GM13976 (cell line): ENCODE data around the gene ITPK1.

Experiments
- DNase-seq: peaks from one replicate; pipeline ENCODE4 v3.0.0; 2012; ENCODE audit warnings: low spot score
- in situ Hi-C: fragments of 300-500 bp; cut with MboI; formaldehyde crosslinking; loops from one replicate; pipeline ENCODE4 v1.12.0; 2022; ENCODE audit warnings: low sequenced_read_pairs, mixed read lengths, inconsistent platforms; ENCODE audit not compliant: unreplicated experiment
- TF ChIP-seq, protein P1 (sequence below): IDR thresholded peaks from 2 replicates; pipeline ENCODE4 v1.5.1; 2012; ENCODE audit warnings: borderline replicate concordance, mild to moderate bottlenecking; ENCODE audit not compliant: insufficient read depth; ENCODE audit errors: extremely low read depth, missing control alignments, control extremely low read depth

ITPK1 gene

GRCh38 chr14:93091666-93092065 is 24.1 kb downstream of the ITPK1 start:
- TF ChIP-seq, protein P1, sequence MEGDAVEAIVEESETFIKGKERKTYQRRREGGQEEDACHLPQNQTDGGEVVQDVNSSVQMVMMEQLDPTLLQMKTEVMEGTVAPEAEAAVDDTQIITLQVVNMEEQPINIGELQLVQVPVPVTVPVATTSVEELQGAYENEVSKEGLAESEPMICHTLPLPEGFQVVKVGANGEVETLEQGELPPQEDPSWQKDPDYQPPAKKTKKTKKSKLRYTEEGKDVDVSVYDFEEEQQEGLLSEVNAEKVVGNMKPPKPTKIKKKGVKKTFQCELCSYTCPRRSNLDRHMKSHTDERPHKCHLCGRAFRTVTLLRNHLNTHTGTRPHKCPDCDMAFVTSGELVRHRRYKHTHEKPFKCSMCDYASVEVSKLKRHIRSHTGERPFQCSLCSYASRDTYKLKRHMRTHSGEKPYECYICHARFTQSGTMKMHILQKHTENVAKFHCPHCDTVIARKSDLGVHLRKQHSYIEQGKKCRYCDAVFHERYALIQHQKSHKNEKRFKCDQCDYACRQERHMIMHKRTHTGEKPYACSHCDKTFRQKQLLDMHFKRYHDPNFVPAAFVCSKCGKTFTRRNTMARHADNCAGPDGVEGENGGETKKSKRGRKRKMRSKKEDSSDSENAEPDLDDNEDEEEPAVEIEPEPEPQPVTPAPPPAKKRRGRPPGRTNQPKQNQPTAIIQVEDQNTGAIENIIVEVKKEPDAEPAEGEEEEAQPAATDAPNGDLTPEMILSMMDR: no peak
- DNase-seq: no peak
- in situ Hi-C loops: no loop called here

GRCh38 chr14:93090826-93091555 is 24.7 kb downstream of the ITPK1 start:
- TF ChIP-seq, protein P1: no peak
- in situ Hi-C loops: no loop called here
- DNase-seq: no peak

DNA sequence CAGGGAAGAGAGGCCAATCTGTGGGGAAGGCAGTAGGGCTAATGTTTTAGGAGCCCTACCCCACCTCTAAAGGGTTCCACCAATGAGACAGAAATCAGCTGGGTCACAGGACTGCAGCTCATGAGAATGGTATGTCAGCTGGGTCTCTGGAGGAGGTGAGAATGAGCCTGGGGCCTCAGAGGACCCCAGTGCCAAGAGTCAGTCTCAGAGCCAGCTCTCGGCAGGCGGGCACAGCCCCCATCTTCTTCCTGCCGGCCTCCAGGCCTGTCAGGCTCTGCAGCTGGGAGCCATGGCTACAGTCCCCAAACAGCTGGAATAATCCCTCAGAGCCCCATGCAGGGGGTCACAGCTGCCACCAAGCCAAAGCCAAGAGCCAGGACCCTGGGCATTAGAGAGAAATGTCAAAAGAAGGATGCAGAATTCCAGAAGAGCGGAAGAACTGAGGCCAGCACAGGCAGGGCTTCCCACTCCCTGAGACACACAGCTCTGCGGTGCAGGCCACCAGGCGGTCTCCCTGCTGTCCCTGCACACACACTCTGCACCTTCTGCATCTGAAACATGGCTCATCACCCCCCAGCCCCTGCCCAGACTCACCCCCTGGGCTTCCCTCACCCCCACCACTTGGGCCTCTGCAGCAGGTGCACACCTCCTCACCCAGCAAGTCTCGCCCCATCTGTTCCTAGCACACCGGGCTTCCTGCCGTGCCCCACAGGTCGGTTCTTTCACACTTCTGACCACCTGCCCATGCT is 26.0 kb downstream of the ITPK1 start:
- DNase-seq: no peak
- in situ Hi-C loops: no loop called here
- TF ChIP-seq, protein P1: no peak

DNA sequence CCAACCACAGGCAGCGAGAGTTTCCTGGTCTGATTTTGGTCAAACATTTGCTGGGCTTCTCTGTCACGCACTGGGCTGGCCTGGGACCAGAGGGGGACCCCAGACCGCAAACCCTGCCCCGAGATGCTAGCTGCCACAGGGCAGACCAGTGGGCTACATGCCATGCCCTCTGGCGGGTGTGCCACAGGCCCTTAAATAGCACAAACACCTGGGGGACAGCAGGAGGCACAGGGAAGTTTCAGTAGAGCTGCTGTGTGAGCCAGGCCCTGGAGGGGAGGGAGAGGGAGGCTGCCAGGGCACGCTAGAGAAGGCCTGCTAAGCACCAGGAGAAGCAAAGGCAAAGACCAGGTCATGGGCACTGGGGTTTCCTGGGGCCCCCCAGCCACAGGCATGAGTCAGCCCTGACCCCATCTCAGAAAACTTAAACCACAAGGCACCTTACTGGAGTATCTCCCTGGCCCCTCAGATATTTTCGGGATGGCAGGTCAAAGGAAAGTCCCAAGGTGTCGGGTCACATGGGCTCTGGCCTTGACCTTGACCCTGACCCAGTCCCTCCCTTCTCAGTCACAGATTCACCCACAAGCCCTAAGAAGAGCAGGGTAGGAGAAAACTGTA is 29.2 kb downstream of the ITPK1 start:
- TF ChIP-seq, protein P1: no peak
- no peak for DNase-seq
- in situ Hi-C loops: no loop called here

DNA sequence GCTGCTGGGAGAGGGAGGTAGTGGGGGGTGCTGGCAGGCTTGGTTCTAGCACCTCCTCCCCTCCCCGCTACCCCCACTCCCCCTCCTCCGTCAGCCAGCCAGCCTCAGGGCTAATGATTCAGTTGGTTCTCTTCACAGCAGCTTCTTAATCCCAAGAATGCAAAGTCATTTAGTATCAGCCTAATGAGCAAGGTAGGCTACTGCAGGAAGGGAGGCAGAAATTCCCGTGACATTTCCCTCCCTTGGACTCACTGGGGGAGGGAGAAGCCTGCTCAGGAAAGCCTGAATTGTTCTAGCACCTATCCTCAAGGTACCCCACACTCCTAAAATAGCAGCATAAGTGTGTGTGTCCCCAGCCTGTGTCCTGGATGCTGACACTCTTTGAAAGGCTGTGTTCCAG is 29.8 kb downstream of the ITPK1 start:
- TF ChIP-seq, protein P1: no peak
- in situ Hi-C loops: no loop called here
- DNase-seq: no peak
